ENCODE results near the gene PEAK1. TPM values are rescaled to one million over a fixed set of nuclear protein-coding genes. Genes with fewer than 3 reads are reported as not detected.
A peak's percentile ranks its signal among the peaks of the same experiment; 100 is the strongest.
"Not testable (repeated sequence)": the region's sequence is repeated elsewhere in the genome, so short reads cannot be mapped to it uniquely, and the experiment has no call there.

Gene PEAK1
- total RNA-seq, 2 donors from 2014 or later: 16.2 to 16.6 TPM

GRCh38 chr15:77168616-77169015 is 251.3 kb downstream of the PEAK1 start:
- no peak overlapping the region for H3K27ac Mint-ChIP-seq
- peaks cover 2% of the 10 kb centered on the region for H3K9me3 Mint-ChIP-seq
- H3K36me3 Mint-ChIP-seq (ENCODE audit: low read depth): no peaks in the 10 kb centered on the region
- no peak for ATAC-seq (replicated peaks)
- H3K27me3 Mint-ChIP-seq: no peaks in the 10 kb centered on the region
- peaks cover 3% of the 10 kb centered on the region for H3K4me1 Mint-ChIP-seq
- H3K4me3 Mint-ChIP-seq: no peak overlapping the region

- H3K4me3 Mint-ChIP-seq: no peak overlapping the region
- no peaks in the 10 kb centered on the region for H3K9me3 Mint-ChIP-seq
- no peak for ATAC-seq (replicated peaks)
- no peak overlapping the region for H3K27ac Mint-ChIP-seq
- no peaks in the 10 kb centered on the region for H3K36me3 Mint-ChIP-seq (ENCODE audit: low read depth)
- H3K4me1 Mint-ChIP-seq: no peaks in the 10 kb centered on the region
- H3K27me3 Mint-ChIP-seq: no peaks in the 10 kb centered on the region
These were observed 251.8 kb downstream of the PEAK1 start for GRCh38 chr15:77168141-77168540.

GRCh38 chr15:77167406-77167805 is 252.5 kb downstream of the PEAK1 start:
- no peaks in the 10 kb centered on the region for H3K27me3 Mint-ChIP-seq
- no peaks in the 10 kb centered on the region for H3K4me1 Mint-ChIP-seq
- no peaks in the 10 kb centered on the region for H3K36me3 Mint-ChIP-seq (ENCODE audit: low read depth)
- no peak for ATAC-seq (replicated peaks)
- H3K27ac Mint-ChIP-seq: no peak overlapping the region
- no peaks in the 10 kb centered on the region for H3K9me3 Mint-ChIP-seq
- H3K4me3 Mint-ChIP-seq: no peak overlapping the region

- Mint-ChIP-seq H3K9me3 (no peaks in the 10 kb centered on the region), H3K27me3 (no peaks in the 10 kb centered on the region), H3K27ac (peak overlapping the region; percentile 26), H3K36me3 (ENCODE audit: low read depth) (no peaks in the 10 kb centered on the region), H3K4me3 (peak overlapping the region; percentile 36), H3K4me1 (peaks cover 7% of the 10 kb centered on the region)
- ATAC-seq (replicated peaks): no peak
These were observed 256.0 kb downstream of the PEAK1 start for GRCh38 chr15:77163781-77164384.

GRCh38 chr15:77162872-77163633 is 256.9 kb downstream of the PEAK1 start:
- peaks cover 7% of the 10 kb centered on the region for H3K4me1 Mint-ChIP-seq
- no peaks in the 10 kb centered on the region for H3K9me3 Mint-ChIP-seq
- H3K4me3 Mint-ChIP-seq: peak overlapping the region; percentile 36
- H3K27ac Mint-ChIP-seq: peak overlapping the region; percentile 26
- no peak for ATAC-seq (replicated peaks)
- H3K36me3 Mint-ChIP-seq (ENCODE audit: low read depth): no peaks in the 10 kb centered on the region
- H3K27me3 Mint-ChIP-seq: no peaks in the 10 kb centered on the region

GRCh38 chr15:77160562-77161478 is 259.1 kb downstream of the PEAK1 start:
- peaks cover 7% of the 10 kb centered on the region for H3K4me1 Mint-ChIP-seq
- H3K9me3 Mint-ChIP-seq: no peaks in the 10 kb centered on the region
- no peaks in the 10 kb centered on the region for H3K27me3 Mint-ChIP-seq
- peak overlapping the region; percentile 40 for H3K27ac Mint-ChIP-seq
- ATAC-seq (replicated peaks): no peak
- H3K4me3 Mint-ChIP-seq: peak overlapping the region; percentile 27
- no peaks in the 10 kb centered on the region for H3K36me3 Mint-ChIP-seq (ENCODE audit: low read depth)

GRCh38 chr15:77156000-77156399 is 263.9 kb downstream of the PEAK1 start:
- H3K9me3 Mint-ChIP-seq; ATAC-seq (replicated peaks); H3K4me3 Mint-ChIP-seq; H3K36me3 Mint-ChIP-seq (ENCODE audit: low read depth); H3K4me1 Mint-ChIP-seq; H3K27me3 Mint-ChIP-seq; H3K27ac Mint-ChIP-seq: not testable (repeated sequence)

- no peak overlapping the region for H3K4me3 Mint-ChIP-seq
- no peak for ATAC-seq (replicated peaks)
- no peaks in the 10 kb centered on the region for H3K4me1 Mint-ChIP-seq
- H3K36me3 Mint-ChIP-seq (ENCODE audit: low read depth): no peaks in the 10 kb centered on the region
- H3K9me3 Mint-ChIP-seq: no peaks in the 10 kb centered on the region
- H3K27ac Mint-ChIP-seq: no peak overlapping the region
- H3K27me3 Mint-ChIP-seq: no peaks in the 10 kb centered on the region
These were observed 271.7 kb downstream of the PEAK1 start for GRCh38 chr15:77148191-77148590.

- H3K4me1 Mint-ChIP-seq: no peaks in the 10 kb centered on the region
- H3K27ac Mint-ChIP-seq: no peak overlapping the region
- no peak overlapping the region for H3K4me3 Mint-ChIP-seq
- ATAC-seq (replicated peaks): no peak
- peaks cover 4% of the 10 kb centered on the region for H3K9me3 Mint-ChIP-seq
- no peaks in the 10 kb centered on the region for H3K27me3 Mint-ChIP-seq
- no peaks in the 10 kb centered on the region for H3K36me3 Mint-ChIP-seq (ENCODE audit: low read depth)
These were observed 274.5 kb downstream of the PEAK1 start for GRCh38 chr15:77145370-77145769.

GRCh38 chr15:77144492-77145070 is 275.3 kb downstream of the PEAK1 start:
- Mint-ChIP-seq H3K4me1 (no peaks in the 10 kb centered on the region), H3K27ac (no peak overlapping the region), H3K4me3 (no peak overlapping the region), H3K36me3 (ENCODE audit: low read depth) (no peaks in the 10 kb centered on the region), H3K27me3 (no peaks in the 10 kb centered on the region), H3K9me3 (peaks cover 4% of the 10 kb centered on the region)
- no peak for ATAC-seq (replicated peaks)

GRCh38 chr15:77144026-77144425 is 275.9 kb downstream of the PEAK1 start:
- ATAC-seq (replicated peaks): no peak
- no peaks in the 10 kb centered on the region for H3K4me1 Mint-ChIP-seq
- H3K9me3 Mint-ChIP-seq: peaks cover 4% of the 10 kb centered on the region
- H3K36me3 Mint-ChIP-seq (ENCODE audit: low read depth): no peaks in the 10 kb centered on the region
- H3K27me3 Mint-ChIP-seq: no peaks in the 10 kb centered on the region
- H3K27ac Mint-ChIP-seq: no peak overlapping the region
- no peak overlapping the region for H3K4me3 Mint-ChIP-seq

GRCh38 chr15:77143616-77144015 is 276.3 kb downstream of the PEAK1 start:
- Mint-ChIP-seq H3K4me1 (no peaks in the 10 kb centered on the region), H3K27ac (no peak overlapping the region), H3K9me3 (peaks cover 4% of the 10 kb centered on the region), H3K4me3 (no peak overlapping the region), H3K36me3 (ENCODE audit: low read depth) (no peaks in the 10 kb centered on the region), H3K27me3 (no peaks in the 10 kb centered on the region)
- no peak for ATAC-seq (replicated peaks)

- ATAC-seq (replicated peaks): no peak
- H3K27ac Mint-ChIP-seq: no peak overlapping the region
- H3K4me1 Mint-ChIP-seq: no peaks in the 10 kb centered on the region
- H3K27me3 Mint-ChIP-seq: no peaks in the 10 kb centered on the region
- H3K36me3 Mint-ChIP-seq (ENCODE audit: low read depth): no peaks in the 10 kb centered on the region
- H3K4me3 Mint-ChIP-seq: no peak overlapping the region
- peaks cover 4% of the 10 kb centered on the region for H3K9me3 Mint-ChIP-seq
These were observed 276.7 kb downstream of the PEAK1 start for GRCh38 chr15:77143191-77143590.

GRCh38 chr15:77140220-77140619 is 279.7 kb downstream of the PEAK1 start:
- Mint-ChIP-seq H3K27ac (no peak overlapping the region), H3K4me3 (no peak overlapping the region), H3K4me1 (no peaks in the 10 kb centered on the region), H3K36me3 (ENCODE audit: low read depth) (no peaks in the 10 kb centered on the region), H3K9me3 (peaks cover 9% of the 10 kb centered on the region), H3K27me3 (no peaks in the 10 kb centered on the region)
- no peak for ATAC-seq (replicated peaks)

Data from activated T-helper 17 cell treated with anti-CD3 and anti-CD28 coated beads, Interleukin-2, amount 50 U/mL, for 72 hours (primary cell).